ENCODE measurements around the gene NECTIN4. TPM values are rescaled to one million over a fixed set of nuclear protein-coding genes. Genes with fewer than 3 reads are reported as not detected.

NECTIN4 gene
- polyA plus RNA-seq, 3 donors = 0.07 TPM; not detected in 1

- Histone ChIP-seq H3K79me2 (ENCODE audit: insufficient read depth, low read length) (peaks cover 96% of the 10 kb centered on the region), H3K4me1 (ENCODE audit: control insufficient read depth in 1 of 2, insufficient read depth in 2 of 2, low read length in 2 of 2) (peaks cover 48 to 67% of the 10 kb centered on the region in 2 donors)
These were observed 40.9 kb upstream of the NECTIN4 start for GRCh38 chr1:161130266-161130665.

More at GRCh38 chr1:161130266-161130665, 40.9 kb upstream of the NECTIN4 start:
- Mint-ChIP-seq H3K27ac (peak overlapping the region in 3 of 7 donors; percentile 10 to 15 (median 11)), H3K4me3 (no peak overlapping the region), H3K36me3 (peaks cover 38 to 45% of the 10 kb centered on the region in 2 donors), H3K27me3 (ENCODE audit: low read depth in 3 of 3) (peaks cover 0 to 2% (median 1%) of the 10 kb centered on the region in 3 donors), H3K9me3 (no peaks in the 10 kb centered on the region), H3K4me1 (peaks cover 61% of the 10 kb centered on the region)
- no peaks in the 10 kb centered on the region for H3K9me3 ChIP-seq (replicated peaks in 1 of 2; ENCODE audit: control insufficient read depth in 1 of 2, insufficient read depth in 1 of 2, low read length in 2 of 2)
- H3K4me2 ChIP-seq (replicated peaks; ENCODE audit: extremely low read depth, low read length, poor library complexity, severe bottlenecking) = no peak overlapping the region
- WGBS (ENCODE audit: insufficient coverage) = no CpG with 5 or more reads among the region's 1 CpG
- no peak overlapping the region for H3K9ac ChIP-seq (ENCODE audit: insufficient read depth, low read length, poor library complexity, severe bottlenecking)
- H2AFZ ChIP-seq (ENCODE audit: insufficient read depth, low read depth, low read length, poor library complexity, severe bottlenecking) = no peak overlapping the region
- intact Hi-C loops (cut with micrococcal nuclease) = loop anchor here in 1 of 2 donors (5.0 kb wide), 1 partner anchor 58 kb away; no protein-coding TSS in a partner anchor
- TF ChIP-seq CTCF (IDR thresholded peaks at IDR 0.05) = no peak
- DNase-seq = no peak
- peaks cover 32% of the 10 kb centered on the region for H4K20me1 ChIP-seq (ENCODE audit: insufficient read depth, low read length)
- H3K36me3 ChIP-seq (replicated peaks in 1 of 2; ENCODE audit: control insufficient read depth in 1 of 2, insufficient read depth in 2 of 2, low read length in 2 of 2) = peaks cover 18 to 53% of the 10 kb centered on the region in 2 donors
- no peaks in the 10 kb centered on the region for H3K27me3 ChIP-seq (ENCODE audit: control insufficient read depth in 2 of 2, insufficient read depth in 2 of 2, low read length in 2 of 2)
- H3K4me3 ChIP-seq (replicated peaks in 1 of 3; ENCODE audit: low read depth in 2 of 3, low read length in 3 of 3) = no peak overlapping the region
- H3K27ac ChIP-seq (ENCODE audit: low read depth in 1 of 2, low read length in 2 of 2) = no peak overlapping the region

Data from CD14-positive monocyte (primary cell).